Posterior vena cava (tissue), 2 donors: ENCODE data around the gene NR1H2. TPM values are rescaled to one million over a fixed set of nuclear protein-coding genes. Genes with fewer than 3 reads are reported as not detected.
"Not testable (repeated sequence)": the region's sequence is repeated elsewhere in the genome, so short reads cannot be mapped to it uniquely, and the experiment has no call there.

Experiments
- DNase-seq: peaks from one replicate; pipeline ENCODE4 v3.0.0-alpha.2; 2020; ENCODE audit warnings: low spot score
- intact Hi-C, 2 donors: fragments of 100-400 bp; cut with DNase I; formaldehyde crosslinking; loops; one replicate each; pipeline versions ENCODE4 v1.14.1 to v1.14.2; 2022 to 2023
- total RNA-seq, 2 donors: library from RNA; stranded (reverse); fragmentation: NEBNext Ultra II Directional; extraction: Animal tissue kit (Norgen Biotek cat#: 25700); gene quantifications; one replicate each; pipeline ENCODE4 v1.2.1, GENCODE V29; 2021
- donor health status: DM: yes; HTN: yes; CAD: no.
- donor health status: DM: yes; HTN: yes; CAD: no.

NR1H2 gene
- total RNA-seq, 2 donors from 2014 or later: 65.0 to 82.3 TPM

DNA sequence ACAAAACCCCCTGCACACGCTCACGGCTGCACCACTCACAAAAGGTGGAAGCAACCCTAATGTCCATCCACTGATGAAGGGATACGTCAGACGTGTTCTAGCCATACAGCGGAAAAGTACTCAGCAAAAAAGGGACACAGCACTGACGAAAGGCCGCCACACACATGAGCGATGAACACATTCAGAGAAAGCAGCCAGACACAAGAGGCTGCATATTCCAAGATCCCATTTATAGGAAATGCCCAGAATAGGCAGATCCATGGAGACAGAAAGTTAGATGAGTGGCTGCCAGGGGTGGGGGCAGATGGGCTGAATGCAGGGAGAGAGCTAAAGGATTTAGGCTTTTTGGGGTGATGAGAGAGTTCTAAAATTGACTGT lies 11.6 kb downstream of the NR1H2 start:
- intact Hi-C loops: no loop called here
- no peak for DNase-seq

DNA sequence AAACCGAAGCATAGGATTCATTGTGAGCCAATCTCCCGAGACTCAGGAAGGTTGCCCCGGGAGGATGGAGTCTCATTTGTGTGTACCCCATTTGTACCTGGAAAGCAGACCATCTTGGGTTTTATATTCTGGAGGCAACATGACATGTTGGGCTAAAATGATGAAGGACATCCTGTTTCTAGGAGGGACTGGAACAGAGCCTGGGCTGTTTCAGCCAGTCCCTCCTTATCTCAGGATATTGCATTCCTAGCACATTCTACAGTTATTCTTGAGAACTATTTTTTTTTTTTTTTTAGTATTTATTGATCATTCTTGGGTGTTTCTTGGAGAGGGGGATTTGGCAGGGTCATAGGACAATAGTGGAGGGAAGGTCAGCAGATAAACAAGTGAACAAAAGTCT lies 14.0 kb downstream of the NR1H2 start:
- intact Hi-C loops, DNase-seq: not testable (repeated sequence)

DNA sequence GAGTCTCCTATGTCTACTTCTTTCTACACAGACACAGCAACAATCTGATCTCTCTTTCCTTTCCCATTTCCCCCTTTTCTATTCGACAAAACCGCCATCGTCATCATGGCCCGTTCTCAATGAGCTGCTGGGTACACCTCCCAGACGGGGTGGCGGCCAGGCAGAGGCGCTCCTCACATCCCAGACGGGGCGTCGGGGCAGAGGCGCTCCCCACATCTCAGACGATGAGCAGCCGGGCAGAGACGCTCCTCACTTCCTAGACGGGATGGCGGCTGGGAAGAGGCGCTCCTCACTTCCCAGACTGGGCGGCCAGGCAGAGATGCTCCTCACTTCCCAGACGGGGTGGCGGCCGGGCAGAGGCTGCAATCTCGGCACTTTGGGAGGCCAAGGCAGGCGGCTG lies 14.7 kb downstream of the NR1H2 start:
- DNase-seq, intact Hi-C loops: not testable (repeated sequence)

DNA sequence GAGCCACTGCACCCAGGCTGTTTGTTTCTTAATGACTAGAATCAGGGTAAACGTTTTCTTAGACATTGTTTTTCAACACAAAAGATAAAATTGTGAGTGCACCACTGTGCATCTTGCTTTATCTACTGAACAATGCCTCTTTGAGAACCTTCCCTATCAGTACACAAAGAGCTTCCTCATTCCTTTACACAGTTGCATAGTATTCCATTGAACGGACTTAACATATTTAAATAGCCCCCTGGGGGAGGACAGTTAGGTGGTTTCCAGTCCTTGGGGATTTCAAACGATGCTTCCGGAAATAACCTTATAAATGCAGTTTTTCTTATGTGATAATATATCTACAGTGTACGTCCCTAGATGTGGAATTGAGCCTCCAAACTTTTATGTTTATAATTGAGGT lies 16.5 kb downstream of the NR1H2 start:
- no peak for DNase-seq
- intact Hi-C loops: no loop called here

DNA sequence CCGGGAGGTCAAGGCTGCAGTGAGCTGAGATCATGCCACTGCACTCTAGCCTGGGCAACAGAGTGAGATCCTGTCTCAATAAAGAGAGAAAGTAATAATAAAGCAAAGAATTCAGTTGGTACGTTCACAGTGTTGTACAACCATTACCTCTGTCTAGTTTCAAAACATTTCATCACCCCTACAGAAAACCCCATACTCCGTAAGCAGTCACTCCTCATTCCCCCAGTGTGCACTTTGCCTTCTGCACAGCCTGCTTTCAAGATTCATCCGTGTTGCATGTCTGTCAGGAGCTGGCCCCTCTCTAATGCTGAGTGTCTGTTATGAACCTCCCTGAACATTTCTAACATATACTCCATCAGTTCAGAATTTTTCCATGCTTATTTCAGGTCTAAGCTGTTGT lies 17.3 kb downstream of the NR1H2 start:
- no peak for DNase-seq
- intact Hi-C loops: no loop called here

DNA sequence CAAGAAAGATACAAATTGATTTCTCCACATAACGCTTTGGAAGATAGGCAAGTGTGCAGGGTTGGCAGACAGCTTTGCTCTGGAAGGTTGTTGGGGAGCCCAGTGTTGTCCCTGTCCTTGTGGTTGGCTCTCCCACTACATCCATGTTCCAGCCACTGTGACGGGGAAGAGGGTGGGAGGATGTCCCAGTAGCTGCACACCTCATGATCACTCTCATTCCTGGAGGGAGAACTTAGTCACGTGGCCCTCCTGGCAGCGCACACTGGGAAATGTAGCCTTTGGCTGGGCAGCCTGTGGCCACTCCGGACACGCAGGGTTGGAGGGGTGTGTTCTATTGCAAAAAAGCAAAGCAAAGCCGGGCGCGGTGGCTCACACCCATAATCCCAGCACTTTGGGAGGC lies 17.8 kb downstream of the NR1H2 start:
- intact Hi-C loops: no loop called here

DNA sequence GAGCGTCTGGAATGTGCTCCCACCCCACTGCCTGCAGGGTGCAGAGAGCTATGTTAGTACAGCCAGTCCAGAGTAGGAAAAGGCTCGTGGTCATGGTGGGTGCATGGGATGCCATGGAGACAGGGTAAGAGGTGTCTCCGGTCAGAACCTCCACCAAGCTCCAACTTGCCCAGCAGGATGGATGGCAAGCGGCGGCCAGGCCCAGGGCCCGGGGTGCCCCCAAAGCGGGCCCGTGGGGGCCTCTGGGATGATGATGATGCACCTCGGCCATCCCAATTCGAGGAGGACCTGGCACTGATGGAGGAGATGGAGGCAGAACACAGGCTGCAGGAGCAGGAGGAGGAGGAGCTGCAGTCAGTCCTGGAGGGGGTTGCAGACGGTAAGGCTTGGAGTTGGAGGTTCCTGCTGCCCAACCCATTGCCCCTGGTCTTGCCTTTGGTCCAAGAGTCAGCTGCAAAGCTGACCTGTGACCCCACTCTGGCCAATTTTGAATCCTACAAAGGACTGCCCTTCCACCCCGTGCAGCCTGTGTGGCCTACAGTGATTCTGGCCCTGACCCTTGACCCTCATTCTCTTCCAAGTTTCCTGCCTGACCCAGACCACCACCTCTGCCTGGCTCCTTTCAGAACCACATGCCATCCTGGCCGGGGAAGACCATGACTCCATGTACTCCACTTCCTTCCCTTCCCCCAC lies 22.6 kb downstream of the NR1H2 start:
- no peak for DNase-seq
- intact Hi-C loops: no loop called here

More for the DNA sequence above, 17.8 kb downstream of the NR1H2 start:
- DNase-seq: no peak

DNA sequence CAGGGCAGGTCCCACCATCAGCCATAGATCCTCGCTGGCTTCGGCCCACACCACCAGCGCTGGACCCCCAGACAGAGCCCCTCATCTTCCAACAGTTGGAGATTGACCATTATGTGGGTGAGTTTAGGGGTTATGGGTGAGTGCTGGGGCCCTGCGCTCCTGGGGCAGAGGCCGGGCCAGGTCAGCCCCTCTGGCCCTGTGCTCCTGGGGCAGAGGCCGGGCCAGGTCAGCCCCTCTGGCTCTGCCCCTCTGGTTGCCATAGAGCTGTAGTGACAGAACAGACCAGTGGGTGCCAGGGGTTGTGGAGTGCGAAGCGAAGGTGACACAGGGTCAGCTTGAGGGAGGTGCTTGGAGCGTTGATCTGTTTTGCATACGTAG lies 23.1 kb downstream of the NR1H2 start:
- intact Hi-C loops: no loop called here
- no peak for DNase-seq

DNA sequence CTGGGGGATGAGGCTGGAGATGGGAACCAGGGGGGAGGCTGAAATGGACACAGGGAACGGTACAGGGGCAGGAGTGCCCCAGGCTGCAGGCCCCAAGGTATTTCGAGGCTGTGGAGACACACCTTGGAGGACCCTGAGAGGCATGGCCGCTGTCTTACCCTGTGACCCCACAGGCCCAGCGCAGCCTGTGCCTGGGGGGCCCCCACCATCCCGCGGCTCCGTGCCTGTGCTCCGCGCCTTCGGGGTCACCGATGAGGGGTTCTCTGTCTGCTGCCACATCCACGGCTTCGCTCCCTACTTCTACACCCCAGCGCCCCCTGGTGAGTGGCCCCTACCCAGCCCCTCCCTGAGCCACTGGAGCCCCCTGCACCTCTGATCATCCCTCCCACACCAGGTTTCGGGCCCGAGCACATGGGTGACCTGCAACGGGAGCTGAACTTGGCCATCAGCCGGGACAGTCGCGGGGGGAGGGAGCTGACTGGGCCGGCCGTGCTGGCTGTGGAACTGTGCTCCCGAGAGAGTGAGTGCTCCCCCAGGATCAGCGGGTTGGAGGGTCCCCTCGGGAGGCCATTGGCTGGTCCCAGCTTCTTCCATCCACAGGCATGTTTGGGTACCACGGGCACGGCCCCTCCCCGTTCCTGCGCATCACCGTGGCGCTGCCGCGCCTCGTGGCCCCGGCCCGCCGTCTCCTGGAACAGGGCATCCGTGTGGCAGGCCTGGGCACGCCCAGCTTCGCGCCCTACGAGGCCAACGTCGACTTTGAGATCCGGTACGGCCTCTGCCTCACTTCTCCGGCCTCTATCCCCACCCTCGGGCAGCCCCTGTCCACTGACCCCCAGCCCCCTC lies 25.6 kb downstream of the NR1H2 start:
- intact Hi-C loops: no loop called here
- DNase-seq: no peak

DNA sequence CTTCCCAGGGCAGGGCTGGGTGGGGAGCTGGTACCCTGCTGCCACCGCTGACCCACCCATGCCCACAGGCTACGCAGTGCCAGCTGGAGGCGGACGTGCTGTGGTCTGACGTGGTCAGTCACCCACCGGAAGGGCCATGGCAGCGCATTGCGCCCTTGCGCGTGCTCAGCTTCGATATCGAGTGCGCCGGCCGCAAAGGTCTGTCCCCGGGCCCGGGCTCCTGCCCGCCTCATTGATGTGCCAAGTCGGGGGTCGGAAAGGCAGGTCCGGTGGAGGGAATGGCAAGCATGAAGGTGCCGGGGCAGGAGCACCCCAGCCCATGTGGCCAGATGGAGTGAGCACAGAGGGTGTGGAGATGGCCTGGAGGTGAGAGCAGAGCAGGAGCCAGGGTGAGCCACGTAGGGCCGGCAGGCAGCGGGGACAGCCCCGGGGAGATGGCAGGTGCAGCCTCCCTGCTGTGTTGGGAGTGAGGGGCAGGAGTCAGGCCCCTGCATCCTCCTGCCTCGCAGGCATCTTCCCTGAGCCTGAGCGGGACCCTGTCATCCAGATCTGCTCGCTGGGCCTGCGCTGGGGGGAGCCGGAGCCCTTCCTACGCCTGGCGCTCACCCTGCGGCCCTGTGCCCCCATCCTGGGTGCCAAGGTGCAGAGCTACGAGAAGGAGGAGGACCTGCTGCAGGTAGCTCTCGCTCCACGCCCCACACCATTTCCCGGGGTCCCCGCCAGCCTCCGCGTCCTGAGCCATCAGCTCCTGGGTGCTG lies 26.5 kb downstream of the NR1H2 start:
- no peak for DNase-seq
- intact Hi-C loops: no loop called here

DNA sequence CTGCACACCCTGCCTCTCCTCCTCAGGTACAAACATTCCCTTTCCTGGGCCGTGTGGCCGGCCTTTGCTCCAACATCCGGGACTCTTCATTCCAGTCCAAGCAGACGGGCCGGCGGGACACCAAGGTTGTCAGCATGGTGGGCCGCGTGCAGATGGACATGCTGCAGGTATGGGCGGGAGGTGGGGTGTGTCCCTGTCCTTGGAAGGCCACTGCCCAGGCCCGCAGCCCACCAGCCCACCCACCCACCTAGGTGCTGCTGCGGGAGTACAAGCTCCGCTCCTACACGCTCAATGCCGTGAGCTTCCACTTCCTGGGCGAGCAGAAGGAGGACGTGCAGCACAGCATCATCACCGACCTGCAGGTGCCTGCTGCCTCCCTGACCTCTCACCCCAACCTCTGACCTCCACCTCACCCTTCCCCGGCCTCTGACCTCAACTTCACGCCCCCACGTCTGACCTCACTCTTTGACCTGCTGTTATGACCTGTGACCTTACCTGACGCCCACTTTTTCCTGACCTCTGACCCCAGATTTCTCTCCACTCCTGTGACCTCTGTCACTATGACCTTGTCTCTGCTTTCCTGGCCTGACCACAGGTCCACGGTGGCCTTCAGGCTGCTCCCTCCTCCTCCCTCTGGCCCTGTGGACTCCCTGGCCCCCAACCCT lies 30.0 kb downstream of the NR1H2 start:
- no peak for DNase-seq
- intact Hi-C loops: no loop called here

DNA sequence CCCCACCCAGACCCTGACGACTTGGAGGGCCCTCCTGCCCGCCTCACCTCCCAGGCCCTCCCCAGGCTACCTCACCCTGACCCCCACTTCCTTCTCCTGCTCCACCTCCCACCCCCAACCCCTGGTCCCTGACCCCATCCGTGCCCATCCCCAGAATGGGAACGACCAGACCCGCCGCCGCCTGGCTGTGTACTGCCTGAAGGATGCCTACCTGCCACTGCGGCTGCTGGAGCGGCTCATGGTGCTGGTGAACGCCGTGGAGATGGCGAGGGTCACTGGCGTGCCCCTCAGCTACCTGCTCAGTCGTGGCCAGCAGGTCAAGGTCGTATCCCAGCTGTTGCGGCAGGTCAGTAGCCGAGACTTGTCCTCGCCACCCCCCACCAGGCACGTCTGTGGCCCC lies 30.6 kb downstream of the NR1H2 start:
- DNase-seq: no peak
- intact Hi-C loops: no loop called here

DNA sequence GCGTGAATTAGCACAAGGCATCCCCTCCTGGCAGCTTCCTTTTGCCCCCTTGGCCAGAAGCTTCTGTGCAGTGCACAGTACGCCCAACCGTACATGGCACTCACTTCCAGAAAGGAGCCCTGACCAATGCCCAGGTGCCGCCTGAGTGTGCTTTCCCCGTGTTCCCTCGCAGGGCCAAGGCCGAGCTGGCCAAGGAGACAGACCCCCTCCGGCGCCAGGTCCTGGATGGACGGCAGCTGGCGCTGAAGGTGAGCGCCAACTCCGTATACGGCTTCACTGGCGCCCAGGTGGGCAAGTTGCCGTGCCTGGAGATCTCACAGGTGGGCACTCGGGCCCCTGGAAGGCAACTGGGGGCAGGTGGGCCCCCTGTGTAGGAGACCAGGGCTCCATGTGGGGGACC lies 33.1 kb downstream of the NR1H2 start:
- intact Hi-C loops: no loop called here
- DNase-seq: no peak

DNA sequence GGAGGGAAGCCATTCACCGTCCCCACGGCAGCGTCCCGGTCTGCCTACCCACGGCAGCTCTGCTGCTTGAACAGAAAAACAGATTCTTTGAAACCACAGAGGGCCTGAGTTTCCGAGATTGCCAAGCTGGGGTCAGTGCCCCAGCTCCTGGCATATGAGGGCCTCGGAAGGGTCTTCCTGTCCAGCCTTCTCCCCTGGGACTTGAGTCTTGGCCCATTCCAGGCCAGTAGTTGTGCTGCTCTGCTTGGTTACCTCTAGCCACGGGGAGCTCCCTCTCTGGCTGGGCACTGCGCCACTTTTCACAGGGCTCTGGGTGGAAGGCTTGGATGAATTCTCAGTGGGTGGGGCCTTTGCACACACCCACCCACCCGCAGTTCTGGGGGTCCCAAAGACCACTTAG lies 33.9 kb downstream of the NR1H2 start:
- no peak for DNase-seq
- intact Hi-C loops: loop anchor here in 1 of 2 donors (10.0 kb wide), 1 partner anchor 45 kb away; the partner anchor contains the start of gene NAPSA

DNA sequence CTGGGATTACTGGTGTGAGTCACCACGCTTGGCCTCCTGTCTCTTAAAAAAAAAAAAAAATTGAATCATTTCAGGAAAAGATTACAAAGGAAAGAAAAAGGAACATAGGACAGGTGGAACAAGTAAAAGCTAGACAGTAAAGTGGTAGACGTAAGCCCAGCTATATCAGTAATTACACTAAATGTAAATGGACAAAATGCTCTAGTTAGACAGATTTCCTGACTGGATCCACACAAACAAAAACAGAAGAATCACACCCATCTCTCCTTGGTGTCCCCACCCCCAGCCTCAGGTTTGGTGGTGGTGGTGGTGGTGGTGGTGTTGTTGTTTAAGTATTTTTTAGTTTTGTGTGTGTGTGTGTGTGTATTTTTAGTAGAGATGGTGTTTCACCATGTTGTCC lies 36.2 kb downstream of the NR1H2 start:
- intact Hi-C loops: loop anchor here in 1 of 2 donors (10.0 kb wide), 1 partner anchor 48 kb away; the partner anchor contains the start of gene NAPSA
- DNase-seq: no peak

DNA sequence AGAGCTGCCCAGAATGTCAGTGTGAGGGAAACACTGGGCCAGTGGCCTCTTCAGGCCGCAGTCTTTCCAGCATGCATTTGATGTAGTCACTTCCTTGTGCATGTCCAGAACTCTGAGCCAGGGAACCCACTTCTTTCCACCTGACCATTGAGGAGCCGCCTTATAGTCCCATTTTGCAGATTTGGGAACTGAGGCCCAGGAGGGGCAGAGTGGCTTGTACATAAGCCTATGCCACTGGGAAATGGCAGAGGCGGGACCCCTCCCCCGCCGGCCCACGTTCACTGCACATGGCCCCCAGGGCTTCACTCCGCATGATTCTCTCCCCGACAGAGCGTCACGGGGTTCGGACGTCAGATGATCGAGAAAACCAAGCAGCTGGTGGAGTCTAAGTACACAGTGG lies 36.8 kb downstream of the NR1H2 start:
- intact Hi-C loops: loop anchor here in 1 of 2 donors (10.0 kb wide), 1 partner anchor 48 kb away; the partner anchor contains the start of gene NAPSA
- no peak for DNase-seq

DNA sequence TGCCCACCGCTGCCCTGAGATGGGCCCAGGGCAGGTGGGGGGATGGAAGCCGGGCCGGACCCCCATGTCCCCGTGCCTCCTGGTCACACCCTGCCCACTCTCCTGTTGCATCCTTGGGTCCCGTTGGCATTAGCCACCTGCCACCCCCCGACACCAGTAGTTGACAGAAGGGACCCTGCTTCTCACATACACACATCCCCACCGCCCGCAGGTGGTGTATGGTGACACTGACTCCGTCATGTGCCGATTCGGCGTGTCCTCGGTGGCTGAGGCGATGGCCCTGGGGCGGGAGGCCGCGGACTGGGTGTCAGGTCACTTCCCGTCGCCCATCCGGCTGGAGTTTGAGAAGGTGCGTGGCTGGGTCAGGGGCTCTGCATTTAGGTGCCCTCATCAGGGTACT lies 37.3 kb downstream of the NR1H2 start:
- intact Hi-C loops: loop anchor here in 1 of 2 donors (10.0 kb wide), 1 partner anchor 49 kb away; the partner anchor contains the start of gene NAPSA
- no peak for DNase-seq

DNA sequence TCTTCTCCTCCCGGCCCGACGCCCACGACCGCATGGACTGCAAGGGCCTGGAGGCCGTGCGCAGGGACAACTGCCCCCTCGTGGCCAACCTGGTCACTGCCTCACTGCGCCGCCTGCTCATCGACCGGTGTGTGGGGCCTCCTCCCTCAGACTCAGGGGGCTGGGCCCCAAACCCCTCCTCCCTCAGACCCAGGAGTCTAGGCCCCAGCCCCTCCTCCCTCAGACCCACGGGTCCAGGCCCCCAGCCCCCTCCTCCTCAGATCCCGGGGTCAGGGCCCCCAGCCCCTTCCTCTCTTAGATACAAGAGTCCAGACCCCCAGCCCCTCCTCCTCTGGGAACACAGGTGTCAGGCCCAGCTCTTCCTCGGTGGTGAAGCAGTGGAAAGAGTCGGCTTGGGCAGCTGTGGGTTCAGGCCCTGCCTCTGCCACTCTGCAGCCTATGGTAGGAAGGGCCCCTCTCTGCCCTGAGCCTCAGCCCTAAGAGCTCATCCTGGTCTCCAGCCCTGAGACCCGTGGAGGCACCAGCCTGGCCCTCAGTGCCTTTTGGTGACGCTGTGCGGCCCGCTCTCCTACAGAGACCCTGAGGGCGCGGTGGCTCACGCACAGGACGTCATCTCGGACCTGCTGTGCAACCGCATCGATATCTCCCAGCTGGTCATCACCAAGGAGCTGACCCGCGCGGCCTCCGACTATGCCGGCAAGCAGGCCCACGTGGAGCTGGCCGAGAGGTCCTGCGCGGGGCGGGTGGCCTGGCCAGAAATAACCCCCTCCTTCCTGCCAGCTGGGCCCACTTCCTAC lies 38.8 kb downstream of the NR1H2 start:
- peak; percentile 94 for DNase-seq
- intact Hi-C loops: loop anchor here in 1 of 2 donors (10.0 kb wide), 1 partner anchor 50 kb away; the partner anchor contains the start of gene NAPSA
